ENCODE data around the gene IL17RE. TPM values are rescaled to one million over a fixed set of nuclear protein-coding genes. Genes with fewer than 3 reads are reported as not detected.
A peak's percentile ranks its signal among the peaks of the same experiment; 100 is the strongest.

IL17RE gene
- total and polyA plus RNA-seq, 9 of the 15 experiments (the other 6 are each of a cell fraction or from before 2014, with no cell fraction given): 0.32 to 1.9 (median 0.51) TPM; not detected in 4

DNA sequence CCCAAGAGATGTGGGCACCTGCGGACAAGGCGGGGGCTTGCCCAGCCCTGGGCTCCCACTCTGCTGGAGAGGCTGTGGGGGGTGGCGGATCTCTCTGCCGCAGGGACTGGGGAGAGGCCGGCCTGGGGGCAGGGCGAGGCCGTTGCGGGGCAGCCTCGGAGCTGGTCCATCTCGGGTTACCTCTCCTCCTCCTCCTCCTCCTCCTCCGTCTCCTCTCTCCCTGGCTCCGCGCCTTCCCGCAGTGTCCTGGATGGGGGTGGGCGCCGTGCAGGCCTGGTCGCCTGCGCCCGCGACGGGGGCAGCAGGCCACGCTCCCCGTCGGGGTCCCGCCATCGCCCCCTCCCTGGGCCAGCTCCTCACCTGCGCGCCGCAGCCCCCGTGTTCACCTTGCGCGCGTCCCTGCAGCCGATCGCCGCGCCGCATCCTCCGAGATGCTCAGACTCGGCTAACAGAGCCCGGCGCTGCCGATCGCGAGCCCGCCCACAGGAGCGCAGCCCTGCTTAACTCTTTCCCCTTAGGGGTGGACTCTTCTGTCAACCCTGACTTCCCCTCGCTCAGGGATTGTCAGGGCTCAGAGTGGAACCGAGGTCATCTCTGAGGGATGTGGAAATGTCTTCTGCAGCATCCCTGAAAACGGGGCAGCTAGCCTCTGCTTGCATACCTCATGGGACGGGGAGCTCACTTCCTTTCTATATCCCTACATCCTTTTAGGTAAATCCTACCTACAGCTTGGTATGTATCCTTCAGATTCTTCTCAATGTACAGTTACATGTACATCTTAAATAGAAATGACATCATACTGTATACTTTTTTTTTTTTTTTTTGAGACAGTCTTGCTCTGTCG lies 49.5 kb downstream of the IL17RE start, which contains the start of gene PRRT3 (continued):
- TF ChIP-seq, protein P1, sequence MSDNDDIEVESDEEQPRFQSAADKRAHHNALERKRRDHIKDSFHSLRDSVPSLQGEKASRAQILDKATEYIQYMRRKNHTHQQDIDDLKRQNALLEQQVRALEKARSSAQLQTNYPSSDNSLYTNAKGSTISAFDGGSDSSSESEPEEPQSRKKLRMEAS (CRISPR knock-in tag; IDR thresholded peaks at IDR 0.05): peak; percentile 57
- TF ChIP-seq HNRNPH1 (optimal IDR thresholded peaks at IDR 0.05; ENCODE audit: low read depth, low read length) (no peak), FOSL1 (tag; conservative IDR thresholded peaks at IDR 0.05) (0 out of 2 replicates have a peak, but pooled peaks have one; percentile 16), GABPB1 (CRISPR knock-in tag; IDR thresholded peaks at IDR 0.05) (peak; percentile 58; the same call in 1 of the 2 replicates), ZNF830 (CRISPR knock-in tag; IDR thresholded peaks at IDR 0.05) (no peak), ATF6 (CRISPR knock-in tag; IDR thresholded peaks at IDR 0.05) (no peak), CBX5 (IDR thresholded peaks at IDR 0.05; ENCODE audit: borderline replicate concordance, low read depth) (no peak), TRIM28 (IDR thresholded peaks at IDR 0.05) (0 out of 2 replicates have a peak, but pooled peaks have one; percentile 16), NCOA1 (IDR thresholded peaks at IDR 0.05; ENCODE audit: low read depth) (no peak), HMG20A (CRISPR knock-in tag; conservative IDR thresholded peaks at IDR 0.05) (no peak), E2F8 (IDR thresholded peaks at IDR 0.05; ENCODE audit: low read depth, partially characterized antibody) (no peak), ZNF780A (CRISPR knock-in tag; IDR thresholded peaks at IDR 0.05) (no peak), TARDBP (IDR thresholded peaks at IDR 0.05) (no peak), CREM (IDR thresholded peaks at IDR 0.05; ENCODE audit: low read depth) (peak; percentile 27; the same call in 1 of the 2 replicates), HMG20B (CRISPR knock-in tag; IDR thresholded peaks at IDR 0.05) (no peak), FOXP1 (CRISPR knock-in tag; IDR thresholded peaks at IDR 0.05) (0 out of 2 replicates have a peak, but pooled peaks have one; percentile 37)
- TF ChIP-seq, protein P2, sequence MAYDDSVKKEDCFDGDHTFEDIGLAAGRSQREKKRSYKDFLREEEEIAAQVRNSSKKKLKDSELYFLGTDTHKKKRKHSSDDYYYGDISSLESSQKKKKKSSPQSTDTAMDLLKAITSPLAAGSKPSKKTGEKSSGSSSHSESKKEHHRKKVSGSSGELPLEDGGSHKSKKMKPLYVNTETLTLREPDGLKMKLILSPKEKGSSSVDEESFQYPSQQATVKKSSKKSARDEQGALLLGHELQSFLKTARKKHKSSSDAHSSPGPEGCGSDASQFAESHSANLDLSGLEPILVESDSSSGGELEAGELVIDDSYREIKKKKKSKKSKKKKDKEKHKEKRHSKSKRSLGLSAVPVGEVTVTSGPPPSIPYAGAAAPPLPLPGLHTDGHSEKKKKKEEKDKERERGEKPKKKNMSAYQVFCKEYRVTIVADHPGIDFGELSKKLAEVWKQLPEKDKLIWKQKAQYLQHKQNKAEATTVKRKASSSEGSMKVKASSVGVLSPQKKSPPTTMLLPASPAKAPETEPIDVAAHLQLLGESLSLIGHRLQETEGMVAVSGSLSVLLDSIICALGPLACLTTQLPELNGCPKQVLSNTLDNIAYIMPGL (CRISPR knock-in tag; IDR thresholded peaks at IDR 0.05): no peak
- TF ChIP-seq, protein P3, sequence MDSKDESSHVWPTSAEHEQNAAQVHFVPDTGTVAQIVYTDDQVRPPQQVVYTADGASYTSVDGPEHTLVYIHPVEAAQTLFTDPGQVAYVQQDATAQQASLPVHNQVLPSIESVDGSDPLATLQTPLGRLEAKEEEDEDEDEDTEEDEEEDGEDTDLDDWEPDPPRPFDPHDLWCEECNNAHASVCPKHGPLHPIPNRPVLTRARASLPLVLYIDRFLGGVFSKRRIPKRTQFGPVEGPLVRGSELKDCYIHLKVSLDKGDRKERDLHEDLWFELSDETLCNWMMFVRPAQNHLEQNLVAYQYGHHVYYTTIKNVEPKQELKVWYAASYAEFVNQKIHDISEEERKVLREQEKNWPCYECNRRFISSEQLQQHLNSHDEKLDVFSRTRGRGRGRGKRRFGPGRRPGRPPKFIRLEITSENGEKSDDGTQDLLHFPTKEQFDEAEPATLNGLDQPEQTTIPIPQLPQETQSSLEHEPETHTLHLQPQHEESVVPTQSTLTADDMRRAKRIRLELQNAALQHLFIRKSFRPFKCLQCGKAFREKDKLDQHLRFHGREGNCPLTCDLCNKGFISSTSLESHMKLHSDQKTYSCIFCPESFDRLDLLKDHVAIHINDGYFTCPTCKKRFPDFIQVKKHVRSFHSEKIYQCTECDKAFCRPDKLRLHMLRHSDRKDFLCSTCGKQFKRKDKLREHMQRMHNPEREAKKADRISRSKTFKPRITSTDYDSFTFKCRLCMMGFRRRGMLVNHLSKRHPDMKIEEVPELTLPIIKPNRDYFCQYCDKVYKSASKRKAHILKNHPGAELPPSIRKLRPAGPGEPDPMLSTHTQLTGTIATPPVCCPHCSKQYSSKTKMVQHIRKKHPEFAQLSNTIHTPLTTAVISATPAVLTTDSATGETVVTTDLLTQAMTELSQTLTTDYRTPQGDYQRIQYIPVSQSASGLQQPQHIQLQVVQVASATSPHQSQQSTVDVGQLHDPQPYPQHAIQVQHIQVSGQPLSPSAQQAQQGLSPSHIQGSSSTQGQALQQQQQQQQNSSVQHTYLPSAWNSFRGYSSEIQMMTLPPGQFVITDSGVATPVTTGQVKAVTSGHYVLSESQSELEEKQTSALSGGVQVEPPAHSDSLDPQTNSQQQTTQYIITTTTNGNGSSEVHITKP (IDR thresholded peaks at IDR 0.05; ENCODE audit: partially characterized antibody): peak; percentile 90

Measured in K562 (cell line).